NCI-H526 (cell line): ENCODE data around the gene PLCZ1.
A peak's percentile ranks its signal among the peaks of the same experiment; 100 is the strongest.
"Not testable (repeated sequence)": the region's sequence is repeated elsewhere in the genome, so short reads cannot be mapped to it uniquely, and the experiment has no call there.

Experiments used
- DNase-seq, 2 experiments: peaks; one replicate each; lab custom pipeline; 2025; lab: John Stamatoyannopoulos, UW

Gene PLCZ1

GRCh38 chr12:18737819-18738218 is at the start of gene PLCZ1, which contains the start of gene CAPZA3:
Gene PLCZ1, minus strand, starts transcription at chr12:18738012. Its CDS starts 641 bp downstream, at chr12:18737371.
Gene CAPZA3, plus strand, starts transcription at chr12:18738119. Its CDS starts 150 bp downstream, at chr12:18738269.
- no peak for DNase-seq

DNA sequence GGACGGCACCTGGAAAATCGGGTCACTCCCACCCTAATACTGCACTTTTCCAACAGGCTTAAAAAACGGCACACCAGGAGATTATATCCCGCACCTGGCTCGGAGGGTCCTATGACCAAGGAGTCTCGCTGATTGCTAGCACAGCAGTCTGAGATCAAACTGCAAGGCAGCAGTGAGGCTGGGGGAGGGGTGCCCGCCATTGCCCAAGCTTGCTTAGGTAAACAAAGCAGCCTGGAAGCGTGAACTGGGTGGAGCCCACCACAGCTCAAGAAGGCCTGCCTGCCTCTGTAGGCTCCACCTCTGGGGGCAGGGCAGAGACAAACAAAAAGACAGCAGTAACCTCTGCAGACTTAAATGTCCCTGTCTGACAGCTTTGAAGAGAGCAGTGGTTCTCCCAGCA is 47.7 kb upstream of the PLCZ1 start:
- DNase-seq, result not testable (repeated sequence)

DNA sequence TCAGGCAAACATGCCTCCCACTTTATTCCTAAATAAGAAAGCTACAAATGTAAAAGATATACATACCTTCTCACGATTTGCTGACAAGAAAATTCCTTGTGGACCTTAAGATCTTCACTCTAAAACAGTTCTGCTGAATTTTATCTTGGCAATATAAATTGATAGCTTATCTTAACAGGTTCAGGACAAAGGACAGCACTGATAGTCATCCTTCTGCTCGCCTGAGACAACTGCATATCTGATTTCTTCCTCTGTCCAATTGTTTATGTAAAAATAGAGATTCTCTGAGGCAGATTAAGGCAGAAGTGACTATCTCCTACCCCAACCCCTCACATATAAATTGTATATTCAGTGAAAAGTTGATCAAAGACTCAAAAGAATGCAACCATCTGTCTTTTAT is 45.0 kb upstream of the PLCZ1 start:
- DNase-seq, result no peak

DNA sequence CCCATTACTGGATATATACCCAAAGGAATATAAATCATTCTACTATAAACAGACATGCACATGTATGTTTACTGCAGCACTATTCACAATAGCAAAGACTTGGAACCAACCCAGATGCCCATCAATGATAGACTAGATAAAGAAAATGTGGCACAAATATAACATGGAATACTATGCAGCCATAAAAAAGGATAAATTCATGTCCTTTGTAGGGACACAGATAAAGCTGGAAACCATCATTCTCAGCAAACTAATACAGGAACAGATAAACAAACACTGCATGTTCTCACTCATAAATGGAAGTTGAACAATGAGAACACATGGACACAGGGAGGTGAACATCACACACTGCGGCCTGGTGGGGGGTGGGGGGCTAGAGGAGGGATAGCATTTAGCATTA is 28.7 kb upstream of the PLCZ1 start:
- DNase-seq, result not testable (repeated sequence)

DNA sequence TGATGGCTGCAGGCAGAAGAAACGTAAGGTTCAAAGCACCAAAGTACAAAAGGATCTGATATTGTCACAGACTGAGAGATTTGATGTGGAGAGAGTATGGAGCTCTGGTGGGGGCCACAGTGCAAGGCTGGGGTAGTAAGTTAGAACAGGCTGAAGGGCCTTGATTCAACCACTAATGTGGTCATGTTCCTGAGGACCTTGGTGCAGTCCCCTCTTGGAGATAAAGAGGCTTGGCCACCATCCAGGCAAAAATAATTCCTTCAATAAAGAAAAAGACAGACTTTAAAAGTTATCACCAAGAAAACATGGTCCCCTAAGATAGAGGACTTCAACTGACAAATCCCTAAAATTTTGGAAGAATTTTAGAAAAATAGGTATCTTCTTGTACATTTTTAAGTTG is 17.5 kb upstream of the PLCZ1 start:
- no peak for DNase-seq

GRCh38 chr12:18754124-18754707 is 16.4 kb upstream of the PLCZ1 start:
- no peak for DNase-seq

- DNase-seq, result no peak
Measured at GRCh38 chr12:18753481-18754123, 15.8 kb upstream of the PLCZ1 start.

- no peak for DNase-seq
Measured at GRCh38 chr12:18752947-18753346, 15.1 kb upstream of the PLCZ1 start.

GRCh38 chr12:18752280-18752920 is 14.6 kb upstream of the PLCZ1 start:
- DNase-seq, result no peak

DNA sequence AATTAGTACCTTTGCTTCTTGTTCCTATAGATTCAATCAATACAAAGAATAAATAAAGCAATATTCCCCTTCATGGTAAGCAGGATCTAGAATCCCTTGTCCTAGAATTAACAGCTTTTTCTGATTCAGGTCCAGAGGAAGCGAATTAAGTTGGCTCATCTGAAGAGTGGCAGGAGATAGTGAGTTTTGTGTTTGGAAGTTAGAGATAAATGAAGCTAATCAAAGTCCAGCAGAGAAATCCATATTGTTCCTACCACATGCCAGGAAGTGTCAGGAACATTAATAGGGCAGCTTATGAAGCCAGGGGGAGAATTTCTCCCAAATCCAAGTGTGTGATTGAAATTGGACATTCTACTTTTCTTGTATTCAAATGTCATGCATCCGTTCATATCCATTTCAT is 14.1 kb upstream of the PLCZ1 start:
- DNase-seq, result no peak

DNA sequence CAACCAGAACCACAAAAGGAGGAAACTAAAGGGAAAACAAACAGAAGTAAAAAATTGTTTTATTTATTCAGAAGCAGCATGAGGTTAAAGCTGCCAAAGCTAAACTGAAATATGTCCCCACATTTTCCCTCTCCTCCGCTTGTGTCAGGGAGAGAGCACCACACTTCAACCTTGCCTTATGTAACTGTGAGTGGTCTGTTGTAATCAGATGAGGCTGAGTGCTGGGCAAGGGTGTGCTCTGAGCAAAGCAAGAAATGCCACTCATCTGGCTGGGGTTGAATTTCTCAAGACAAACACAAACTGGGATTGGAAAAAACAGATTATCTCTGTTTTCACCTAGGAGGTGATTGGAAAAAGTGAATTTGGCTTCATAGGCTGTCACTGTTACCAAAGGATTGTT is 12.3 kb upstream of the PLCZ1 start:
- no peak for DNase-seq

DNA sequence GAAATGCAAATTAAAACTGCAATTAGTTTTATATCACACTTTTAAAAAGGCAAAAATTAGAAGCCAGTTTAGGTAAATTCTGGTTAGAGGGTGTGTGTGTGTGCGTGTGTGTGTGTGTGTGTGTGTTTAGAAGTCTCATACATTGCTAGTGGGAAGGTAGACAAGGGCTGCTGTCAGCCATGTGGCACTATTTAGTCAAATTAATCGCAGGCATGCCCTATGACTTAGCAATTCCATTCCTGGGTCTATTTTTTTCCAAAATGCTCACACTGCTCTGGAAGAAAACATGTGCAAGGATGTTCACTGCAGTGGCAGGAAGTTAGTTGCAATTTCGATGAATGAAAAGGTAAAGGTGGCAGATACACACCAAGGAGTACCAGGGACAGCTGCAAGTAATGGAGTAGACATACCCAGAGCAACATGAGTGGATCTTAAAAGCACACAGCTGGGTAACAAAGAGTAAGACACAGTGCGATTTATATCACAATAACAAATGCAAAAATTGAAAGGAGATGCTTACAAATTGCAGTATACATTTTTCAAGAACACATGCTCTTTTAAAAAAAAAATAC is 11.7 kb upstream of the PLCZ1 start:
- DNase-seq, result no peak

GRCh38 chr12:18747895-18748294 is 10.1 kb upstream of the PLCZ1 start:
- peak in 1 of 2 experiments; percentile 2 for DNase-seq

GRCh38 chr12:18731156-18731555 is 6.7 kb downstream of the PLCZ1 start:
- DNase-seq, result no peak

DNA sequence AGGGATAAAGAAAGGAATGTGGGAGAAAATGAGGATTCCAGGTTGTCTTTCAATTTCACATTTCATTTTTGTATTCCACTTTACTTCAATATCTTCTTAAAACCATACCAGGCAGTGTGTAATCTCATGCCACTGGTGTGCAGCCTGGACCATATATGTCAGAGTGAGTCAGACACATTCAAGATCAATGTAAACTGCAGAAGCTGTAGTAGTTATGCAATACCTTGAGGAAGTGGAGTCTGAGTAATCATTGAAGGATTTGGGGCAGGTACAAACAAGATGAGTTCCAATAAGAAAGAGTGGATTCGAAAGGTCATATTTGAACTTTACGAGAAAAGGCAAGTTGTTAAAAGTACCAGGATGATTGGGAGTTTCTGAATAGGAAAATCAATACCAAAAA is 14.1 kb downstream of the PLCZ1 start:
- DNase-seq, result no peak

DNA sequence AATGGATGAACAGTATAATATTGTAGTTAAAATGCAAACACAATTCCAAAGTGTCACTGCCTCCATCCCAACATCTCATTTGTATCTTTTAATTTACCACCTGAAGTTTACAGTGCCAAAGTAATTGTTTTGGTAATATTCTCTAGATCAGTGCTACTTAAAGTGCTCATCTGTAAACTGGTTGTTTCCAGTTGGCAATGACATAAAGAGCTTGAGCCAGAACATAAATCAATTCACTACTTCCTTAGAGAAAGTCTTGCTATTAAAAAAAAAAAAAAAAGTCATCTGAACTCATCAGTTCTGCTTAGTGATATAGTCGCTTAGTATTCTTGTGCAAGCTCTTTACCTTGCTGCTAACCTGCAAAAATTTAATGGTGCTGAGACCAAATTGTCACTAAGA is 16.4 kb downstream of the PLCZ1 start:
- no peak for DNase-seq

DNA sequence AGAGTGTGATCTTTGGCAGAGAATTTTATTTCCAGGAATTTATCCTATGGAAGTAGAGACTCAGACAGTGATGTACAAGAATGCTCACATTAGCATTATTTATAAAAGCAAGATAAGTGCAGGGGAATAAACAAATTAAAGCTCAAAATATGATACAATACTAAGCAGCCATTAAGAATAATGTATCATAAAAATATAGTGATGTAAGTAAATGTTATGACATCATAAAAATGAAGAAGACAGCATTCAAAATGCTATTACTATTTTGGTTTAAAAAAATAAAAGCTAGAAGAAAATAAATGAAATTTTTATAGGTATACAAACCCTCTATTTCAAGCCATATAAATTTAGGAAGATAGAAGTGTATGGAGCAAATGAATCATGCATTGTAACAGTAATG is 17.1 kb downstream of the PLCZ1 start:
- no peak for DNase-seq

DNA sequence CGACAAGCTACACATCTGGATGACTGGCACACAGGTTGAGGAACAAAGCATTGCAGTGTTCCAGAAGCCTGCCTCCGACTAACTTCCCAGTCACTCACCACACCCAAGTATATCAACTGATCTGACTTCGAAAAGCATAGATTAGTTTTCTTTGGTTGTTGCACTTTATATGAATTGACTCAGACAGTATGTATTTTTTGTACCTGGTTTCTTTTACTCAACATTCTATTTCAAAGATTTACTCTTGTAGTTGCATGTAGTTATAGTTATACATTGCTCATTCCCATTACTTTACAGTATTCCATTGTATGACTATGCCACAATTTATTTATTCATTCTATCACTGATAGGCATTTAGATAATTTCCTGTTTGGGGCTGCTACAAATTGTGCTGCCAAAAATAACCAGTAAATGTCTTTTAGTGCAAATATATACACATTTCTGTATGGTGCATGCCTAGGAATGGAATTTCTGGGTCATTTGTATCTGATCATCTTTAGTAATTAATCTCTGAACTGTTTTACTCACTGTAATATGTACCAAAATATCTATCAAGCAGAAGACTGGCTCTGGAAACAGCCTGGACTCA is 17.8 kb downstream of the PLCZ1 start:
- no peak for DNase-seq

DNA sequence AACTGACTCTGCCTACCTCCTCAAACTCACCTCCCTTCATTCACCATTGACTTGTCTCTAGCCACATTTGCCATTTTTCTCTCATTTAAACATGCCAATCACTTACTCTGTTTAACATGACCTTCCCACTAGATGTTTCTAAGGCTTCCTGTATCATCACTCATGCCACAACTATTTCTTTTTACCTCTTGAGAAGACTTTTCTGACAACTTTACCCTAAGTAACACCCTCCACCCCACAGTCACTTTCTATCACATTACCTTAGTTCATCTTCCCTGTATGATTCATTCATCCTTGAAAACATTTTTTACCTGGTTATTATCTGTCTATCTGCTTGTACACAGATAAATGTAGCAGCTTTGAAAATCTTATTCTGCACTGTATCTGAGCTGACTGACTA is 19.4 kb downstream of the PLCZ1 start:
- no peak for DNase-seq

DNA sequence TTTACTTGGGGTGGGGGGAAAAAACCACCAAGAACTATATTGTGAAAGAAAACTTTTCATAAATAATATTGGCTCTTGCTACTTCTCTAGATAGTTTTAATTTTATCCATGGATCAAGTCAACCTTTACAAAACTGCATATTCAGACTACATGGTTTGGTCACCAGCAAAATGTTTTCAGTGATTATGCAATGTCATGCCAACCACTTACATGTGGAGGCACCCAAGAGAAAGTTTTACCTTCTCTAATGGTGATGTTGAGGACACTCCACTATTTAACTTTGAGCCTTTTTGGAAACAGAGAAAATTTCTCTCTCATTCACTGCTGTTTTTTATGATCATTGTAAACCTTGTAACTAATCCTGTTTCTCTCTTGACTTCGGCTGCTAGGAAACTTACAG is 21.6 kb downstream of the PLCZ1 start:
- no peak for DNase-seq

GRCh38 chr12:18706798-18707197 is 31.0 kb downstream of the PLCZ1 start:
- DNase-seq, result no peak

- no peak for DNase-seq
Measured at GRCh38 chr12:18703911-18704310, 33.9 kb downstream of the PLCZ1 start.

GRCh38 chr12:18703321-18703720 is 34.5 kb downstream of the PLCZ1 start:
- no peak for DNase-seq
